ENCODE results near the gene DNAH17. TPM values are rescaled to one million over a fixed set of nuclear protein-coding genes. Genes with fewer than 3 reads are reported as not detected.

Gene DNAH17
- total RNA-seq, 1 experiment from 2014 or later: 0.13 TPM

- Histone ChIP-seq H3K4me2 (ENCODE audit: insufficient read depth, insufficient read length, low read length) (no peak overlapping the region), H3K18ac (ENCODE audit: insufficient read length, low read depth, low read length) (no peak overlapping the region), H4K20me1 (ENCODE audit: control insufficient read depth, insufficient read depth, insufficient read length) (no peaks in the 10 kb centered on the region), H3K56ac (ENCODE audit: insufficient read length, low read depth, low read length) (no peak overlapping the region), H3T11ph (ENCODE audit: low read length) (no peak overlapping the region), H2BK20ac (ENCODE audit: low read depth, low read length, poor library complexity, severe bottlenecking) (no peak overlapping the region), H3K27ac (ENCODE audit: insufficient read length, low read depth, low read length) (no peak overlapping the region), H4K91ac (ENCODE audit: insufficient read length, low read depth, low read length) (no peak overlapping the region), H2AFZ (ENCODE audit: low read length) (no peak overlapping the region), H3K23me2 (ENCODE audit: insufficient read length, low read depth, low read length, poor library complexity, severe bottlenecking) (no peaks in the 10 kb centered on the region), H4K5ac (ENCODE audit: insufficient read length, low read depth, low read length) (no peak overlapping the region), H3K27me3 (ENCODE audit: insufficient read depth, low read length) (no peaks in the 10 kb centered on the region), H2BK5ac (ENCODE audit: insufficient read length, low read length) (no peak overlapping the region), H3K79me1 (ENCODE audit: insufficient read depth, low read depth, low read length, poor library complexity, severe bottlenecking) (no peaks in the 10 kb centered on the region), H3K9ac (ENCODE audit: extremely low read depth, insufficient read length, low read length) (no peak overlapping the region), H3K4ac (ENCODE audit: low read depth, low read length) (no peak overlapping the region), H3K4me1 (ENCODE audit: insufficient read depth, low read length) (no peaks in the 10 kb centered on the region; the same call in 1 of the 2 replicates), H3K79me2 (ENCODE audit: insufficient read depth, low read length) (no peaks in the 10 kb centered on the region), H3K9me3 (ENCODE audit: control insufficient read depth, low read depth, low read length) (no peaks in the 10 kb centered on the region), H3K14ac (ENCODE audit: insufficient read depth, low read length) (no peak overlapping the region), H2BK12ac (ENCODE audit: insufficient read length, low read depth, low read length) (no peak overlapping the region), H2AK5ac (ENCODE audit: insufficient read length, low read length) (no peak overlapping the region), H3K23ac (ENCODE audit: insufficient read length, low read depth, low read length) (no peak overlapping the region), H2BK15ac (ENCODE audit: low read depth, low read length) (no peak overlapping the region), H2BK120ac (ENCODE audit: low read depth, low read length, poor library complexity, severe bottlenecking) (no peak overlapping the region), H4K8ac (replicated peaks; ENCODE audit: insufficient read length, low read depth, low read length) (no peak overlapping the region)
- Mint-ChIP-seq H3K27me3 (ENCODE audit: low read depth) (peaks cover 48% of the 10 kb centered on the region), H3K27ac (no peak overlapping the region), H3K9me3 (no peaks in the 10 kb centered on the region), H3K4me1 (peaks cover 18 to 19% of the 10 kb centered on the region in 2 experiments), H3K36me3 (ENCODE audit: insufficient read depth in 1 of 3, low read depth in 3 of 3) (no peaks in the 10 kb centered on the region), H3K4me3 (no peak overlapping the region)
- no peak for DNase-seq
- no CpG with 5 or more reads among the region's 8 CpGs for WGBS (ENCODE audit: extremely low coverage, insufficient read length, low lambda C conversion rate)
- no peak for TF ChIP-seq CTCF (conservative IDR thresholded peaks at IDR 0.05)
These were observed 31.6 kb upstream of the DNAH17 start for GRCh38 chr17:78608804-78609186.

All from H9 (cell line).